ENCODE results near the gene PANX2.
"Not testable (repeated sequence)": the region's sequence is repeated elsewhere in the genome, so short reads cannot be mapped to it uniquely, and the experiment has no call there.

Gene PANX2, protein sequence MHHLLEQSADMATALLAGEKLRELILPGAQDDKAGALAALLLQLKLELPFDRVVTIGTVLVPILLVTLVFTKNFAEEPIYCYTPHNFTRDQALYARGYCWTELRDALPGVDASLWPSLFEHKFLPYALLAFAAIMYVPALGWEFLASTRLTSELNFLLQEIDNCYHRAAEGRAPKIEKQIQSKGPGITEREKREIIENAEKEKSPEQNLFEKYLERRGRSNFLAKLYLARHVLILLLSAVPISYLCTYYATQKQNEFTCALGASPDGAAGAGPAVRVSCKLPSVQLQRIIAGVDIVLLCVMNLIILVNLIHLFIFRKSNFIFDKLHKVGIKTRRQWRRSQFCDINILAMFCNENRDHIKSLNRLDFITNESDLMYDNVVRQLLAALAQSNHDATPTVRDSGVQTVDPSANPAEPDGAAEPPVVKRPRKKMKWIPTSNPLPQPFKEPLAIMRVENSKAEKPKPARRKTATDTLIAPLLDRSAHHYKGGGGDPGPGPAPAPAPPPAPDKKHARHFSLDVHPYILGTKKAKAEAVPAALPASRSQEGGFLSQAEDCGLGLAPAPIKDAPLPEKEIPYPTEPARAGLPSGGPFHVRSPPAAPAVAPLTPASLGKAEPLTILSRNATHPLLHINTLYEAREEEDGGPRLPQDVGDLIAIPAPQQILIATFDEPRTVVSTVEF

DNA sequence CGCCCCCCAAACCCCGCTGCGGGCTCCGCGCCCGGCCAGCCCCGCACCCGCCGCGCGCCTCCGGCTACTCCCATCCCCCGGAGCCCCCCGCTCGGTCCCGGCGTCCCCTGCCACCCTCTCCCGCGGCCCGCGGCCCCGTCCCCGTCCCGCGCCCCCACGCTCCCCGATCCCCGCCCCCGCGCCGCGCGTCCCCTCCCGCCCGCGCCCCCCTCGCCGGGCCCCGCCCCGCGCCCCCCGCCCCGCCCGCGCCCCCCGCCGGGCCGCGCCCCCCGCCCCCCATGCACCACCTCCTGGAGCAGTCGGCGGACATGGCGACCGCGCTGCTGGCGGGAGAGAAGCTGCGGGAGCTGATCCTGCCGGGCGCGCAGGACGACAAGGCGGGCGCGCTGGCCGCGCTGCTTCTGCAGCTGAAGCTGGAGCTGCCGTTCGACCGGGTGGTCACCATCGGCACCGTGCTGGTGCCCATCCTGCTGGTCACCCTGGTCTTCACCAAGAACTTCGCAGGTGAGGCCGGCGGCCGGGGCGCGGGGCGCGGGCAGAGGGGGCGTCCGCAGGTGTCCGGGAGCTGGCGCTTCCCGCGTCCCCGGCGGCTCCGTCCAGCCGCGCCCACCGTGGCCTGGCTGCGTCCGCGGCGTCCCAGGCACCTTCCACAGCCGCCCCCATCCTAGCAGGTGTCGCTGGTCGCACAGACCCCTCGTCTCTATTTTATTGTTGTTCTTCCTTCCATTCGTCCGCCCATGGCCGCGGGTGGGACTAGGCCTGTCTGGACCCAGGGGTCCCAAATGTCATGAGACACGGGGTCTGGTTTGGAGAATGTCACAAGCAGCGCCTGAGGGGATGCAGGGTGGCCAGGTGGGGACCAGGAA, at the start of gene PANX2:
Gene PANX2, plus strand, starts transcription at position 279 of the 866 bp plus-strand sequence. Its CDS starts 0 bp downstream, at position 279.
- DNase-seq (ENCODE audit: low spot score): no peak

GRCh38 chr22:50121202-50121740, 49.3 kb upstream of the PANX2 start:
- DNase-seq (ENCODE audit: low spot score): no peak

GRCh38 chr22:50123119-50123518, 47.4 kb upstream of the PANX2 start:
- no peak for DNase-seq (ENCODE audit: low spot score)

DNA sequence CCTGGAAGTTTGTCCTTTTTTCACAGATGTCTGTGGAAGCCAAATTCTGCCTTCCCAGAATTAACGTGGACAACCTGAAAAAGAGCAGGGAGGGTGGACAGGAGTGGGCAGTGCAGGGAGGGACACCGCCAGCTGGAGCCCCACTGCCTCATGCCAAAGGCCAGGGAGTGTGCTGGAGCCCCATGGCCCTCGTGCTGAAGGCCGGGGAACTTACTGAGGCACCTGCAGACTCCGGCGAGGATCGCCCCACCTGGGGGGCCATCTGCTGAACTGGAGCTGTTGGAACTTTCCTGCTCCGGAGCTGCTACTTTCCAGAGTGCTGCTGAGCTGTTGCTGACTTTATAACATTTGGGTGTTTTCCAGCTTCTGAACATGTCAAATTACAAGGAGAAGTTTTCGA, 45.5 kb upstream of the PANX2 start:
- DNase-seq (ENCODE audit: low spot score): no peak

DNA sequence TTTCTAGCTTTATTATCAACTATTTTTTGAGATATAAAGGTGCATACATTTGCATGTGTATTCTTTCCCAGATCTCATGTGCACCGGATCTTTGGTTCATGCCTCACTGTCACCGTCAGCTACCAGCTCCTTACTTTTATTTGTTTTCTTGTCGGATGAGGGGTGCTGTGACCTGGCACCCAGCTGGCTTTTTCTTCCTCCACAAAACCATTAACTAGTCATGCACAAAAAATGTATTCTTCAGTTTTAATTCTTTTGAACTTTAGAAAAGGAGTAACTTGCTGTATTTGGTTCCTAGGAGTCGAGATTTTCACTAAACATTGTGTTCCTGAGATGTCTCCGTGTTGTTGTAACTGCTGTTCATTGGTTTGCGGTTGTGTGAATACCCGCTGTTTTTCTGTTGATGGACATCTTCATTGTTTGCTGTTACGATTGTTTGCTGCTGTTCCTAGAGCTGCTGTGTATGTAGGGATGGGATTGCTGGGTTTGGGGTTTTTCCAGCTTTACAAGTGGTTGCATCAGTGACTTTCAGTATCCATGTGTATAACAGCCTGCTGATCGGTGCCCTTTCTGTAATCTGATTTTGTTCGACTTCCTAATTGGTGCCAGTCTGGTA, 41.3 kb upstream of the PANX2 start:
- DNase-seq (ENCODE audit: low spot score): no peak

GRCh38 chr22:50131894-50132293, 38.6 kb upstream of the PANX2 start:
- no peak for DNase-seq (ENCODE audit: low spot score)

DNA sequence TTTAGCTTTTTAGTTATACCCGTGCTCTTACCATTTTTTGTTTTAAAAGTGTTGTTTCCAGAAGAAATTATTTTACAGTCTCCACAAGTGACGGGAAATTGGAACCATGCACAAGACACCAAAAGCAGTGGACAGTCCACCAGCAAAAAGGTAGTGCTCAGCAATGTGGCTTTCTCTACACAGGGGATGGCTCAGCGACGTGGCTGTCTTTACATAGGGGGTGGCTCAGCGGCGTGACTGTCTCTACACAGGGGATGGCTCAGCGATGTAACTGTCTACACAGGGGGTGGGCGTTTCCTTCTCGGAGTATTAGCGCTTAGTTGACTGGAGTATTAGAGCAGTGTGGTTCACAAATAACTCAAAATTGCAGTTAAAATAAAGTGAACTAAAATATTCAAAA, 36.0 kb upstream of the PANX2 start:
- DNase-seq (ENCODE audit: low spot score): no peak

GRCh38 chr22:50136581-50137015, 33.9 kb upstream of the PANX2 start:
- DNase-seq (ENCODE audit: low spot score): no peak

- not testable (repeated sequence) for DNase-seq (ENCODE audit: low spot score)
Measured at GRCh38 chr22:50137277-50137676, 33.3 kb upstream of the PANX2 start.

DNA sequence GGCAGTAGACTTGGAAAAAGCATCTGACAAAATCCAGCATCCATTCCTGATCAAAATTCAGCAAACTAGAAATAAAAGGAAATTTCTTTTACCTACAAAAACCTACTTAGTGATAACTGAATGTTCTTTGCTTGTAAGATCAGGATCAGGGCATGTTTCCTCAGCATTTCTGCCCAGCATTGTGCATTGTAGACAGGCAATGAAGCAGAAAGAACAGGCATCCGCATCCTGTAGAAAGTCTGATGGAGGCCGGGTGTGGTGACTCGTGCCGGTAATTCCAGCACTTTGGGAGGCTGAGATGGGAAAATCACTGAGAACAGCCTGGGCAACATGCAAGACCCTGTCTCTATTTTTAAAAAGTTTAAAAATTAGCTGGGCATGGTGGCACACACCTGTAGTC, 32.5 kb upstream of the PANX2 start:
- no peak for DNase-seq (ENCODE audit: low spot score)

DNA sequence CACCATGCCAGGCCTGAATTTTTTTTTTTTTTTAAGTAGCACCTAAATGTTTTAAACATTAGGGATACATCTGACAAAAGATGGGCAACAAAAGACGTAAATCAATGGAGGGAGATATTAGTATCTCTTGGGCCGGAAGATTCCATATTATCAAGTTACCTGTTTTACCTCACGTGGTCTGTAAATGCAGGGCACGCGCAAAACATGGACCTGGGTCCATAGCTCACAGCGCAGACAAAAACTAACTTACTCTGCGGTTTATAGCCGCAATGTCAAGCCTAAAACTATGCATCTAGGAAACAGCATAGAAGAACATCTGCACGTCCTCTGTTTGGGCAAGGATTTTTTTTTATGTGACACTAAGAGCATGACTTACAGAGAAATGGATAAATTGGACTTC, 31.5 kb upstream of the PANX2 start:
- DNase-seq (ENCODE audit: low spot score): no peak

DNA sequence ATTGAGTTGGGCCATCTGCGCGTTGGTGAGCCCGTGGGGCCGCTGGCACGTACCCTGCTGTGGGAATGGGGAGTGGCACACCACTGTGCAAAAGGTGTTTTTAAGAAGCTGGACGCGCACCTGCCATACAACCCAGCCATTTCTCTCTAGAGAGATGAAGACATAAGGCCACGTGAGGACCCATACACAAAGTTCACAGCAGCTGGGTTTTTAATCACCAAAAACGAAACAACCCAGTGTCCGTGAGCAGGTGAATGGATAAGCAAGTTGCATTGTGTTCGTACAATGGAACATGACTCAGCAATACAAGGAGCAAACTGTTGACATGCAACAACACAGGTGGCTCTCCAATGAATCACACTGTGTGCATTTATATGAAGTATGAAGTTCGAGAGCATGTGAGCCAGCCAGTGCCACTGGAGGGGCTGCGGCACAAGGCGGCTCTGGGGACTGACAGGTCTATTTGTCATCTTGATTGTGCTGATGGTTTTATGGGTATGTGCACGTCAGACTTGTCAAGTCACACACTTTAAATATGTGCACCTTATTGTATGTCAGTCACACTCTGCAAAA, 30.6 kb upstream of the PANX2 start:
- DNase-seq (ENCODE audit: low spot score): no peak

DNA sequence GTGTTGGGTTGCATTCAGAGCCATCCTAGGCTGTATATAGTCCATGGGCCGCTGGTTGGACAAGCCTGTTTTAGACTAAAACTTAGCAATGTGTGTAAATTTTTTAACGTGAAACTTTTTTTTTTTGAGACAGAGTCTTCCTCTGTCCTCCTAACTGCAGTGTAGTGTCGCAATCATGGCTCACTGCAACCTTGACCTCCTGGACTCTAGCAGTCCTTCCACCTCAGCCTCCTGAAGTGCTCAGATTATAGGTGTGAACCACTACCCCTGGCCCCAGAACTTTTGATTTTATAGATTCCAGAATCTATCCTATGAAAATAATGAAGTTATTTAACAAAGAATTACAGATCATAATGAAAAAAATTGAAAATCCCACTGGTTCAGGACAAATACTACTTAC, 29.9 kb upstream of the PANX2 start:
- no peak for DNase-seq (ENCODE audit: low spot score)

GRCh38 chr22:50141462-50141861, 29.1 kb upstream of the PANX2 start:
- DNase-seq (ENCODE audit: low spot score): no peak

DNA sequence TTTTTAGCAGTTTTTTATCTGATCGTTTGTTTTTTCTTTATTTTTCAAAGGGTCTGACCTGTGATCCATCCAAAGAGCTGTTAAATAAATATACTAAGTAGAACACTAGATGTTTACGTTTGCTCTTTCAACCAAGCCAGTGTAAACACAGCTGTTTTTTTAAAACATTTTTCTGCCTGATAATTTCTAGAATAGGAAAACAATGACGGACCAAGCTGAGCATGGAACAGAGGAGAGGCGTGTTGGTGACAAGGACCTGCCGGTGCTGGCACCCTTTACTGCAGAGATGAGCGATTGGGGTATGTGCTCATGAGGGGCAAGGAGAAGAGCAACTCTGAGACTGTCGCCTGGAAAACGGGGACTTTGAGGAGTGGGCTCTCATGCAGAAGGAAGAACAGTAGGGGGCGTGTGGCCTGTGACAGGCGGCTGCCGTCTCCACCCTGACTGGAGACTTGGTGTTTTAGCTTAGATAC, 28.6 kb upstream of the PANX2 start:
- DNase-seq (ENCODE audit: low spot score): no peak

GRCh38 chr22:50143096-50143495, 27.4 kb upstream of the PANX2 start:
- DNase-seq (ENCODE audit: low spot score): no peak

- DNase-seq (ENCODE audit: low spot score): no peak
Measured at GRCh38 chr22:50144005-50144614, 26.4 kb upstream of the PANX2 start.

DNA sequence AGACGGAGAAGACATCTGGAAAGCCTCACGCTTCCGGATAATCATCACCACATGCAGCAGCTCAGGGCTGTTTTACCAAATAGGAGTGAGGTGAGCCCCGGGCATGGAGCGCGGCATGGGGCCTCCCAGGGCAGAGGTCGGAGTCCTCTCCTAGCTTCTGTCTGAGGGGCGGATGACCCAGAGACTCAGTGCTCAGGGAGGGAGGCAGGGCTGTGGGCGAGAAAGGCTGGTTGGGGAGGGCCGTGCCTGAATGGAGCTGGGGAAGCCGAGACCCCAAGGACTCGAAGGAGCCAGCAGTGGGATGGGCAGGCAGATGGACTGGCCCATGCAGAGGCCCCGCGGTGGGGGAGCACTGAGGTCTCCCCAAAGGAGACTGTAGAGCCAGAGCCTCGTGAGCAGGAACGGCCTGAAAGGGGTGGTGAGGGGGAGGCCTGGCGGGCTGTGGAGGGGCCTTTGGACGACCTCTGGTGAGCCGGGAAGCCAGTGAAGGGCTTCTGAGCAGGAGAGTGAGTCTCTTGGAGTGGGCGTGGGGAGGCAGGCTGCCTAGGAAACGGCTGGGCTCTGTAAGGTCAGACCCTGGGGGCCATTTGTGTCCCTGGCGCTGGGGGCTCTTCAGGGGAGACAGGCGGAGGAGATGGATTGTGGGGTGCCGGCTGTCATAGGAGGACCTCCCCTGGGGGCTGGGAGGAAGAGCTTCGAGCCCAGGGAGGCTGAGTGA, 24.7 kb upstream of the PANX2 start:
- DNase-seq (ENCODE audit: low spot score): no peak

- peak; percentile 92 for DNase-seq (ENCODE audit: low spot score)
Measured at GRCh38 chr22:50146439-50147238, 23.9 kb upstream of the PANX2 start.

Measured in Ammon's horn (tissue), 1 donor.